ENCODE data around the gene STAT4. TPM values are rescaled to one million over a fixed set of nuclear protein-coding genes. Genes with fewer than 3 reads are reported as not detected.

STAT4 gene
- total RNA-seq, 1 donor from 2014 or later: 1.6 TPM

- no peak overlapping the region for H3K4me3 Mint-ChIP-seq (ENCODE audit: unreplicated experiment)
- Histone ChIP-seq H3K9me3 (ENCODE audit: insufficient read depth, low read depth, low read length) (no peaks in the 10 kb centered on the region), H3K79me2 (ENCODE audit: insufficient read depth, low read length) (no peaks in the 10 kb centered on the region), H3K36me3 (ENCODE audit: insufficient read depth, low read length) (no peaks in the 10 kb centered on the region), H3K27ac (ENCODE audit: low read depth, low read length) (no peak overlapping the region), H2AFZ (ENCODE audit: low read depth, low read length) (no peak overlapping the region), H3K4me2 (ENCODE audit: low read length) (peak overlapping the region; percentile 32), H3K27me3 (ENCODE audit: insufficient read depth, low read length) (no peaks in the 10 kb centered on the region), H4K20me1 (ENCODE audit: insufficient read depth, low read length) (no peaks in the 10 kb centered on the region), H3K9ac (ENCODE audit: low read length) (no peak overlapping the region), H3K4me3 (ENCODE audit: insufficient read depth, low read depth, low read length) (no peak overlapping the region), H3K4me1 (ENCODE audit: insufficient read depth, low read length) (peaks cover 32% of the 10 kb centered on the region)
- H3K4me1 Mint-ChIP-seq (ENCODE audit: low read depth, unreplicated experiment): peaks cover 32% of the 10 kb centered on the region
- peaks cover 9% of the 10 kb centered on the region for H3K27me3 Mint-ChIP-seq (ENCODE audit: low read depth, unreplicated experiment)
- no peaks in the 10 kb centered on the region for H3K36me3 Mint-ChIP-seq (ENCODE audit: low read depth, unreplicated experiment)
- H3K27ac Mint-ChIP-seq (ENCODE audit: unreplicated experiment): no peak overlapping the region
- TF ChIP-seq CTCF (IDR thresholded peaks at IDR 0.05; ENCODE audit: insufficient read depth, low read depth, low read length): no peak
- no peak for TF ChIP-seq EZH2 (IDR thresholded peaks at IDR 0.05; ENCODE audit: insufficient read depth, low read length)
- H3K9me3 Mint-ChIP-seq (ENCODE audit: unreplicated experiment): no peaks in the 10 kb centered on the region
- no peak for FAIRE-seq
- no peak for DNase-seq (ENCODE audit: low read depth)
These were observed 16.1 kb upstream of the STAT4 start for GRCh38 chr2:191166756-191167445.

- peak overlapping the region; percentile 2 for H2AFZ ChIP-seq (ENCODE audit: low read depth, low read length)
- no peaks in the 10 kb centered on the region for H3K79me2 ChIP-seq (ENCODE audit: insufficient read depth, low read length)
- H3K4me3 Mint-ChIP-seq (ENCODE audit: unreplicated experiment): no peak overlapping the region
- no peak overlapping the region for H3K4me3 ChIP-seq (ENCODE audit: insufficient read depth, low read depth, low read length)
- peaks cover 2% of the 10 kb centered on the region for H3K36me3 Mint-ChIP-seq (ENCODE audit: low read depth, unreplicated experiment)
- DNase-seq (ENCODE audit: low read depth) (peak; percentile 64), FAIRE-seq (no peak)
- TF ChIP-seq EZH2 (IDR thresholded peaks at IDR 0.05; ENCODE audit: insufficient read depth, low read length) (no peak), CTCF (IDR thresholded peaks at IDR 0.05; ENCODE audit: insufficient read depth, low read depth, low read length) (no peak)
- H4K20me1 ChIP-seq (ENCODE audit: insufficient read depth, low read length): no peaks in the 10 kb centered on the region
- peak overlapping the region; percentile 32 for H3K4me2 ChIP-seq (ENCODE audit: low read length)
- H3K36me3 ChIP-seq (ENCODE audit: insufficient read depth, low read length): no peaks in the 10 kb centered on the region
- H3K27me3 Mint-ChIP-seq (ENCODE audit: low read depth, unreplicated experiment): peaks cover 9% of the 10 kb centered on the region
- no peak overlapping the region for H3K9ac ChIP-seq (ENCODE audit: low read length)
- no peaks in the 10 kb centered on the region for H3K9me3 Mint-ChIP-seq (ENCODE audit: unreplicated experiment)
- H3K4me1 ChIP-seq (ENCODE audit: insufficient read depth, low read length): peaks cover 25% of the 10 kb centered on the region
- no peaks in the 10 kb centered on the region for H3K27me3 ChIP-seq (ENCODE audit: insufficient read depth, low read length)
- peak overlapping the region; percentile 17 for H3K27ac ChIP-seq (ENCODE audit: low read depth, low read length)
- no peak overlapping the region for H3K27ac Mint-ChIP-seq (ENCODE audit: unreplicated experiment)
- H3K9me3 ChIP-seq (ENCODE audit: insufficient read depth, low read depth, low read length): no peaks in the 10 kb centered on the region
- peaks cover 26% of the 10 kb centered on the region for H3K4me1 Mint-ChIP-seq (ENCODE audit: low read depth, unreplicated experiment)
These were observed 15.4 kb upstream of the STAT4 start for GRCh38 chr2:191166111-191166755.

- Mint-ChIP-seq H3K27me3 (ENCODE audit: low read depth, unreplicated experiment) (peaks cover 11% of the 10 kb centered on the region), H3K9me3 (ENCODE audit: unreplicated experiment) (no peaks in the 10 kb centered on the region), H3K36me3 (ENCODE audit: low read depth, unreplicated experiment) (peaks cover 2% of the 10 kb centered on the region), H3K4me1 (ENCODE audit: low read depth, unreplicated experiment) (peaks cover 19% of the 10 kb centered on the region), H3K4me3 (ENCODE audit: unreplicated experiment) (no peak overlapping the region), H3K27ac (ENCODE audit: unreplicated experiment) (no peak overlapping the region)
- DNase-seq (ENCODE audit: low read depth) (no peak), FAIRE-seq (peak; percentile 82)
- H3K27me3 ChIP-seq (ENCODE audit: insufficient read depth, low read length): no peaks in the 10 kb centered on the region
- peak overlapping the region; percentile 39 for H3K4me2 ChIP-seq (ENCODE audit: low read length)
- no peaks in the 10 kb centered on the region for H4K20me1 ChIP-seq (ENCODE audit: insufficient read depth, low read length)
- TF ChIP-seq CTCF (IDR thresholded peaks at IDR 0.05; ENCODE audit: insufficient read depth, low read depth, low read length) (peak; percentile 88), EZH2 (IDR thresholded peaks at IDR 0.05; ENCODE audit: insufficient read depth, low read length) (no peak)
- no peaks in the 10 kb centered on the region for H3K9me3 ChIP-seq (ENCODE audit: insufficient read depth, low read depth, low read length)
- peaks cover 18% of the 10 kb centered on the region for H3K4me1 ChIP-seq (ENCODE audit: insufficient read depth, low read length)
- H2AFZ ChIP-seq (ENCODE audit: low read depth, low read length): no peak overlapping the region
- no peaks in the 10 kb centered on the region for H3K36me3 ChIP-seq (ENCODE audit: insufficient read depth, low read length)
- no peak overlapping the region for H3K9ac ChIP-seq (ENCODE audit: low read length)
- H3K27ac ChIP-seq (ENCODE audit: low read depth, low read length): no peak overlapping the region
- no peaks in the 10 kb centered on the region for H3K79me2 ChIP-seq (ENCODE audit: insufficient read depth, low read length)
- no peak overlapping the region for H3K4me3 ChIP-seq (ENCODE audit: insufficient read depth, low read depth, low read length)
These were observed 14.4 kb upstream of the STAT4 start for GRCh38 chr2:191165176-191165643.
